GM12878 (cell line): ENCODE results near the gene DYTN. TPM values are rescaled to one million over a fixed set of nuclear protein-coding genes. Genes with fewer than 3 reads are reported as not detected.
"Not testable (repeated sequence)": the region's sequence is repeated elsewhere in the genome, so short reads cannot be mapped to it uniquely, and the experiment has no call there.

ENCODE experiments used
- ATAC-seq: fragments of 200-7000 bp; cut with Tn5 transposase; 3 replicates; pipeline ENCODE4 v1.9.1; 2020; ENCODE audit warnings: mild to moderate bottlenecking, moderate library complexity
- BruUV-seq: library from RNA; stranded (reverse); fragments of 400-500 nt; replicated peaks from 2 replicates; lab custom pipeline; 2021; lab: Mats Ljungman, UMichigan
- CTCF ChIA-PET: fragments of 300-600 bp; sonication (Branson Sonifier 250); formaldehyde crosslinking; extraction: SDS; loops from one replicate; lab custom pipeline; 2021; ENCODE audit warnings: inconsistent platforms; lab: Yijun Ruan, JAX
- POLR2A ChIA-PET: fragments of 350-600 bp; formaldehyde crosslinking; extraction: SDS; loops from one replicate; lab custom pipeline; 2021; ENCODE audit warnings: inconsistent platforms; lab: Charles Lee
- RAD21 ChIA-PET: fragments of 300-600 bp; sonication (Branson Sonifier 250); formaldehyde crosslinking; loops from one replicate; lab custom pipeline; 2023; ENCODE audit warnings: antibody characterized with exemption; ENCODE audit not compliant: unreplicated experiment; lab: Charles Lee
- SMC1A ChIA-PET: fragments of 300-600 bp; sonication (Branson Sonifier 250); formaldehyde crosslinking; loops from one replicate; lab custom pipeline; 2023; ENCODE audit not compliant: unreplicated experiment, uncharacterized antibody; lab: Charles Lee
- DNase-seq: peaks from one replicate; pipeline ENCODE4 v3.0.0-alpha.2; 2011; ENCODE audit warnings: low read depth, low spot score
- FAIRE-seq: peaks from 3 replicates; lab custom pipeline; 2011; peaks lifted over from hg19 to GRCh38; lab: Jason Lieb, UNC
- H2AFZ ChIP-seq: 2 replicates; pipeline ENCODE4 v1.6.0; 2011; ENCODE audit warnings: low read depth, low read length, control low read depth; ENCODE audit not compliant: control insufficient read depth
- H3K27ac ChIP-seq: 2 replicates; pipeline ENCODE4 v1.5.1; 2011; ENCODE audit warnings: control low read depth; ENCODE audit not compliant: control insufficient read depth, insufficient read depth
- H3K27me3 ChIP-seq, 2 experiments: replicated peaks in 1 of 2; 2 replicates each; pipeline versions ENCODE4 v1.6.0 to v1.6.1; 2011; ENCODE audit warnings: low read length in 1 of 2; ENCODE audit not compliant: control insufficient read depth in 2 of 2, insufficient read depth in 2 of 2
- H3K36me3 ChIP-seq, 2 experiments: 2 replicates each; pipeline ENCODE4 v1.5.1; 2011; ENCODE audit warnings: low read length in 1 of 2; ENCODE audit not compliant: control insufficient read depth in 2 of 2, insufficient read depth in 2 of 2
- H3K4me1 ChIP-seq: 2 replicates; pipeline ENCODE4 v1.6.1; 2011; ENCODE audit warnings: mild to moderate bottlenecking, low read length, moderate library complexity, mixed read lengths; ENCODE audit not compliant: control insufficient read depth, insufficient read depth
- H3K4me2 ChIP-seq: 2 replicates; pipeline ENCODE4 v1.6.0; 2011; ENCODE audit warnings: control low read depth; ENCODE audit not compliant: control insufficient read depth, insufficient read depth
- H3K4me3 ChIP-seq: fragments of 200-600 bp; sonication (generic); 2 replicates; pipeline ENCODE4 v1.5.1; 2016
- H3K79me2 ChIP-seq: 2 replicates; pipeline ENCODE4 v1.6.0; 2011; ENCODE audit warnings: low read length; ENCODE audit not compliant: control insufficient read depth, insufficient read depth
- H3K9ac ChIP-seq: 2 replicates; pipeline ENCODE4 v1.8.0; 2011; ENCODE audit warnings: low read length, control low read depth, mixed read lengths; ENCODE audit not compliant: control insufficient read depth, insufficient read depth
- H3K9me3 ChIP-seq: replicated peaks from 3 replicates; pipeline ENCODE4 v1.5.1; 2011; ENCODE audit warnings: mild to moderate bottlenecking, low read length; ENCODE audit not compliant: control insufficient read depth, insufficient read depth
- H4K20me1 ChIP-seq: 2 replicates; pipeline ENCODE4 v1.6.0; 2011; ENCODE audit not compliant: control insufficient read depth, insufficient read depth
- ZNF384 ChIP-seq: IDR thresholded peaks from 2 replicates; pipeline ENCODE4 v1.6.1; 2012; ENCODE audit warnings: low read depth, mild to moderate bottlenecking, low read length, improper control_type of control experiment, borderline replicate concordance
- WGBS: methylation state at CpG from one replicate; pipeline ENCODE4 v1.1.6; 2016; ENCODE audit warnings: low lambda C conversion rate; ENCODE audit not compliant: insufficient replicate concordance, insufficient coverage; ENCODE audit errors: missing lambda C conversion rate; 5-methylcytosine and 5-hydroxymethylcytosine counted together
- in situ Hi-C: fragments of 300-500 bp; cut with MboI; formaldehyde crosslinking; loops from 9 replicates; pipeline ENCODE4 v1.14.3; 2018; ENCODE audit warnings: mixed read lengths
- intact Hi-C: fragments of 100-400 bp; cut with micrococcal nuclease; formaldehyde crosslinking; loops from one replicate; pipeline ENCODE4 v1.14.2; 2022; ENCODE audit not compliant: unreplicated experiment
- polyA plus RNA-seq, 11 experiments: library from polyadenylated mRNA; depleted of rRNA in 4 of 11; unstranded in 6 of 11; stranded (reverse) in 5 of 11; fragments of >200 nt; fragmentation: Nextera tagmentation in 4 of 11; fragmentation: Illumina TruSeq in 1 of 11; extraction: Ambion mirVana in 4 of 11; extraction: Trizol in 1 of 11; gene quantifications; 1 replicate in 1 of 11; 2 replicates in 10 of 11; pipeline versions ENCODE4 v1.2.1 to v1.2.3, GENCODE V29; 2011 to 2016; ENCODE audit warnings: inconsistent platforms in 2 of 11, missing spikeins in 2 of 11, low read depth in 1 of 11
- total RNA-seq, 4 experiments: library from RNA; depleted of rRNA in 3 of 4; stranded (reverse); fragments of >200 nt in 3 of 4; fragmentation: Illumina TruSeq in 1 of 4; extraction: Trizol in 1 of 4; gene quantifications; 2 replicates each; pipeline versions ENCODE4 v1.2.1 to v1.2.3, GENCODE V29; 2013 to 2021

The DYTN gene
- total and polyA plus RNA-seq, 10 of the 15 experiments (the other 5 are each of a cell fraction or from before 2014, with no cell fraction given): 0.02 to 0.32 (median 0.09) TPM; not detected in 3

DNA sequence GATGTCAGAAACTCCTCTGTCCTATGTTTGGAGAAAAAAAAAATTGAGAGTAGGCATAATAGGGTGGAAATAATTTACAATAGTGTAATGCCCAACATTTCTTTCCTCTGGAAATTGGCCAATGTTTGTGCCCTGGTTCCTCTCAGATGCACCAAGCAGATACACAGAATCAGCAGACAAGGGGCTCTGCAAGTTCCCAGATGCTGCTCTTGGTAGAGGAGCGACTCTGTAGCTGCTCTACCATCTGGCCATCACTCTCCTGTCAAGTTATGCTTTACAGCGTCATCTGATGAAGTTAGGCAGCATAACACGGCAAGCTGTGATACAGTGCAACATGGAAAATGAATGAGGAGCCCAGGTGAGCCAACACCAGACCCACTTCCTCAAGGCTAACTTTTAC lies 1.6 kb downstream of the DYTN start:
- ChIA-PET SMC1A (no interaction called here), RAD21 (no interaction called here), CTCF (no interaction called here), POLR2A (no interaction called here)
- no peak overlapping the region for H3K9ac ChIP-seq
- WGBS: 85% methylated on average over 3 of the region's 3 CpGs
- H2AFZ ChIP-seq: no peak overlapping the region
- no peaks in the 10 kb centered on the region for H3K27me3 ChIP-seq
- BruUV-seq: no TSS peak
- no peak for TF ChIP-seq ZNF384
- in situ Hi-C loops (no loop called here), intact Hi-C loops (no loop called here)
- H3K4me3 ChIP-seq: no peak overlapping the region
- H4K20me1 ChIP-seq: no peaks in the 10 kb centered on the region
- no peak overlapping the region for H3K27ac ChIP-seq
- no peaks in the 10 kb centered on the region for H3K79me2 ChIP-seq
- H3K4me1 ChIP-seq: peaks cover 22% of the 10 kb centered on the region
- no peaks in the 10 kb centered on the region for H3K36me3 ChIP-seq
- H3K9me3 ChIP-seq: no peaks in the 10 kb centered on the region
- FAIRE-seq (no peak), ATAC-seq (no peak), DNase-seq (no peak)
- H3K4me2 ChIP-seq: no peak overlapping the region

DNA sequence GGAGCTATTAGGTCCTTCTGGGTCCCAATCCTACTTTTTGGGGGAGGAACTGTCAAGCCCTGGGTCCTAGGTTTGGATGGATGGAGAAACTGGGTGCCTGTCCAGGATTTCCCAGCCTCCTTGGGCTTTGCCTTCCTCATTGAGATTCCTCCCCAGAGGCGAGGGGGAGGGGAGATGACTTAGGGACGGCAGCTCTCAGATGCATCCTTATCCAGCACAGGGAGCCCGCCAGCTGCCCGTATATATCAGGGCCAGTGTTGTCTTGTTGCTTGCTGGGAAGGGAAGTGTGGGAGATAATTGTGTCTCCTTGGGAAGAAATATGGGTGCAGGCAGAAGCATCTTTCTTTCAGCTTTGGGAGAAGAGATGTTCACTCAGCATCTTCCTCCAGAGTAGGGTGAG lies 3.0 kb downstream of the DYTN start:
- CTCF ChIA-PET: interaction anchor here (0.8 to 1.2 kb wide), 2 partner anchors 12 to 20 kb away, joined by 3 to 4 read pairs; no protein-coding TSS in a partner anchor

More for the DNA sequence above, 3.0 kb downstream of the DYTN start:
- H3K27ac ChIP-seq, H3K9me3 ChIP-seq, H3K4me3 ChIP-seq, DNase-seq, POLR2A ChIA-PET, SMC1A ChIA-PET, RAD21 ChIA-PET, FAIRE-seq, H4K20me1 ChIP-seq, H3K36me3 ChIP-seq, H3K79me2 ChIP-seq, BruUV-seq, H3K4me2 ChIP-seq, ATAC-seq, H3K27me3 ChIP-seq, H2AFZ ChIP-seq, H3K9ac ChIP-seq, intact Hi-C loops, in situ Hi-C loops: not testable (repeated sequence)
- 69% methylated on average over 4 of the region's 4 CpGs for WGBS
- peaks cover 22% of the 10 kb centered on the region for H3K4me1 ChIP-seq
